PC-3 (cell line): ENCODE measurements around the gene MYLK3. TPM values are rescaled to one million over a fixed set of nuclear protein-coding genes. Genes with fewer than 3 reads are reported as not detected.

ENCODE experiments used
- ATAC-seq: fragments of 200-7000 bp; cut with Tn5 transposase; 2 replicates; pipeline ENCODE4 v1.9.1; 2020; ENCODE audit warnings: mild to moderate bottlenecking, moderate library complexity
- BruUV-seq: library from RNA; stranded (reverse); fragments of 400-500 nt; replicated peaks from 2 replicates; lab custom pipeline; 2021; lab: Mats Ljungman, UMichigan
- CTCF ChIA-PET: fragments of 300-600 bp; sonication (Branson Sonifier 250); formaldehyde crosslinking; loops from one replicate; lab custom pipeline; 2022; ENCODE audit warnings: antibody characterized with exemption; lab: Charles Lee
- POLR2A ChIA-PET: fragments of 300-600 bp; sonication (Branson Sonifier 250); formaldehyde crosslinking; loops from one replicate; lab custom pipeline; 2022; ENCODE audit warnings: antibody characterized with exemption; ENCODE audit not compliant: unreplicated experiment; lab: Charles Lee
- DNase-seq: peaks from one replicate; pipeline ENCODE4 v3.0.0-alpha.2; 2015
- H2AFZ ChIP-seq: fragments of 300-600 bp; sonication (generic); 2 replicates; pipeline ENCODE4 v1.6.0; 2016; ENCODE audit warnings: antibody characterized with exemption, low read length
- H3F3A ChIP-seq: fragments of 300-600 bp; sonication (generic); one replicate; pipeline ENCODE4 v1.6.0; 2017; ENCODE audit warnings: antibody characterized with exemption, low read length, control low read depth, mild to moderate bottlenecking; ENCODE audit not compliant: unreplicated experiment
- H3K27ac ChIP-seq: fragments of 300-600 bp; sonication (generic); 2 replicates; pipeline ENCODE4 v1.5.1; 2016; ENCODE audit warnings: mild to moderate bottlenecking, low read length
- H3K27me3 ChIP-seq: fragments of 300-600 bp; sonication (generic); 2 replicates; pipeline ENCODE4 v1.6.1; 2016; ENCODE audit warnings: low read length, mixed read lengths
- H3K36me3 ChIP-seq: fragments of 300-600 bp; sonication (generic); 2 replicates; pipeline ENCODE4 v1.6.1; 2016; ENCODE audit warnings: low read depth, mixed run types, low read length, mixed read lengths
- H3K4me1 ChIP-seq: fragments of 300-600 bp; sonication (generic); 2 replicates; pipeline ENCODE4 v1.5.1; 2016; ENCODE audit warnings: low read length; ENCODE audit not compliant: insufficient read depth
- H3K4me2 ChIP-seq: fragments of 300-600 bp; sonication (generic); 2 replicates; pipeline ENCODE4 v1.6.0; 2016; ENCODE audit warnings: low read length
- H3K4me3 ChIP-seq: fragments of 300-600 bp; sonication (generic); 2 replicates; pipeline ENCODE4 v1.5.1; 2016; ENCODE audit warnings: mild to moderate bottlenecking, low read length, mixed read lengths
- H3K79me2 ChIP-seq: fragments of 300-600 bp; sonication (generic); 2 replicates; pipeline ENCODE4 v1.6.1; 2017; ENCODE audit warnings: low read length, mixed read lengths
- H3K9ac ChIP-seq: fragments of 300-600 bp; sonication (generic); 2 replicates; pipeline ENCODE4 v1.6.0; 2016; ENCODE audit warnings: mild to moderate bottlenecking, low read length
- H3K9me2 ChIP-seq: fragments of 300-600 bp; sonication (generic); replicated peaks from 2 replicates; pipeline ENCODE4 v1.6.1; 2016; ENCODE audit warnings: mixed run types, low read length, mixed read lengths
- H3K9me3 ChIP-seq: fragments of 300-600 bp; sonication (generic); 2 replicates; pipeline ENCODE4 v1.6.1; 2016; ENCODE audit warnings: low read length, mixed read lengths
- H4K20me1 ChIP-seq: fragments of 300-600 bp; sonication (generic); 2 replicates; pipeline ENCODE4 v1.6.1; 2016; ENCODE audit warnings: low read length, mixed read lengths
- CTCF ChIP-seq: fragments of 300-600 bp; sonication (generic); conservative IDR thresholded peaks from 2 replicates; pipeline ENCODE4 v1.5.1; 2017; ENCODE audit warnings: antibody characterized with exemption, low read depth, mild to moderate bottlenecking, low read length
- EZH2 ChIP-seq: fragments of 300-600 bp; sonication (generic); IDR thresholded peaks from one replicate; pipeline ENCODE4 v1.6.1; 2017; ENCODE audit warnings: antibody characterized with exemption, mild to moderate bottlenecking, low read length; ENCODE audit not compliant: unreplicated experiment
- EZH2phosphoT487 ChIP-seq: fragments of 300-600 bp; sonication (generic); IDR thresholded peaks from 2 replicates; pipeline ENCODE4 v1.6.1; 2018; ENCODE audit warnings: mild to moderate bottlenecking, antibody characterized with exemption, low read length, borderline replicate concordance
- intact Hi-C: fragments of 100-400 bp; cut with micrococcal nuclease; formaldehyde crosslinking; loops from 2 replicates; pipeline ENCODE4 v1.9.0; 2023
- total RNA-seq: library from RNA; depleted of rRNA; stranded (reverse); fragments of >200 nt; gene quantifications from 2 replicates; pipeline ENCODE4 v1.2.3, GENCODE V29; 2014

MYLK3 gene
- total RNA-seq, 1 experiment from 2014 or later, result under 0.01 TPM

- DNase-seq, result peak; percentile 43
- Histone ChIP-seq H3K27ac (no peak overlapping the region), H3K36me3 (no peaks in the 10 kb centered on the region; the same call in 1 of the 2 replicates), H3K79me2 (no peaks in the 10 kb centered on the region), H3K4me3 (peak overlapping the region; percentile 74), H4K20me1 (no peaks in the 10 kb centered on the region), H3K27me3 (no peaks in the 10 kb centered on the region), H3F3A (no peaks in the 10 kb centered on the region), H3K9ac (peak overlapping the region; percentile 45), H3K4me2 (peak overlapping the region; percentile 82), H3K4me1 (peaks cover 3% of the 10 kb centered on the region; the same call in 1 of the 2 replicates), H2AFZ (peak overlapping the region; percentile 86), H3K9me2 (no peaks in the 10 kb centered on the region), H3K9me3 (no peaks in the 10 kb centered on the region)
- TF ChIP-seq CTCF, result no peak
- TF ChIP-seq EZH2, result no peak
- TF ChIP-seq EZH2phosphoT487, result no peak
- BruUV-seq, result no TSS peak
- ATAC-seq, result peak; percentile 97
- intact Hi-C loops, result no loop called here
- CTCF ChIA-PET, result no interaction called here
- POLR2A ChIA-PET, result interaction anchor here (0.5 to 0.6 kb wide), 2 partner anchors 100 to 1334 kb away, joined by 3 to 4 read pairs; partner anchors contain the start of gene ORC6
Observed at GRCh38 chr16:46789499-46790414, 41.6 kb upstream of the MYLK3 start.

- H3K27ac ChIP-seq, result no peak overlapping the region
- H3K9me2 ChIP-seq, result no peaks in the 10 kb centered on the region
- intact Hi-C loops, result no loop called here
- H3F3A ChIP-seq, result no peaks in the 10 kb centered on the region
- TF ChIP-seq CTCF (no peak), EZH2 (no peak), EZH2phosphoT487 (no peak)
- ChIA-PET CTCF (no interaction called here), POLR2A (no interaction called here)
- H3K27me3 ChIP-seq, result no peaks in the 10 kb centered on the region
- H3K79me2 ChIP-seq, result no peaks in the 10 kb centered on the region
- no peaks in the 10 kb centered on the region; the same call in 1 of the 2 replicates for H3K36me3 ChIP-seq
- no TSS peak for BruUV-seq
- H2AFZ ChIP-seq, result no peak overlapping the region
- H4K20me1 ChIP-seq, result no peaks in the 10 kb centered on the region
- H3K9me3 ChIP-seq, result no peaks in the 10 kb centered on the region
- DNase-seq (no peak), ATAC-seq (no peak)
- no peak overlapping the region for H3K4me2 ChIP-seq
- H3K4me1 ChIP-seq, result peaks cover 3% of the 10 kb centered on the region; the same call in 1 of the 2 replicates
- H3K4me3 ChIP-seq, result no peak overlapping the region
- no peak overlapping the region for H3K9ac ChIP-seq
Observed at GRCh38 chr16:46788891-46789474, 40.8 kb upstream of the MYLK3 start.
